Measurements from ENCODE around the gene PTTG1IP.

PTTG1IP gene

GRCh38 chr21:44831227-44831860 lies 42.1 kb downstream of the PTTG1IP start:
- Histone ChIP-seq H2AFZ (ENCODE audit: low read depth, low read length) (no peak overlapping the region), H3K36me3 (ENCODE audit: insufficient read depth, low read length) (no peaks in the 10 kb centered on the region), H3K9me3 (ENCODE audit: insufficient read depth, low read length, severe bottlenecking) (peaks cover 13% of the 10 kb centered on the region), H4K20me1 (ENCODE audit: insufficient read depth, low read length) (no peaks in the 10 kb centered on the region), H3K4me2 (ENCODE audit: insufficient read depth, low read length) (no peak overlapping the region), H3K27ac (ENCODE audit: low read length) (no peak overlapping the region), H3K4me3 (ENCODE audit: low read depth in 1 of 2, low read length in 2 of 2) (no peak overlapping the region), H3K79me2 (ENCODE audit: insufficient read depth, low read length) (no peaks in the 10 kb centered on the region), H3K27me3 (ENCODE audit: insufficient read depth, low read length, poor library complexity) (no peaks in the 10 kb centered on the region), H3K9ac (ENCODE audit: low read depth, low read length) (no peak overlapping the region), H3K4me1 (ENCODE audit: insufficient read depth, low read length) (no peaks in the 10 kb centered on the region)
- no peak for DNase-seq
- TF ChIP-seq CTCF (IDR thresholded peaks at IDR 0.05; ENCODE audit: borderline replicate concordance, extremely low read depth, low read length, poor library complexity, severe bottlenecking) (no peak), EZH2 (IDR thresholded peaks at IDR 0.05; ENCODE audit: borderline replicate concordance, low read depth, low read length, severe bottlenecking) (no peak)
- no peak for ATAC-seq (ENCODE audit: insufficient read depth, low read depth)

- Histone ChIP-seq H2AFZ (ENCODE audit: low read depth, low read length) (no peak overlapping the region), H3K4me1 (ENCODE audit: insufficient read depth, low read length) (no peaks in the 10 kb centered on the region), H3K79me2 (ENCODE audit: insufficient read depth, low read length) (no peaks in the 10 kb centered on the region), H3K9ac (ENCODE audit: low read depth, low read length) (no peak overlapping the region), H3K4me2 (ENCODE audit: insufficient read depth, low read length) (no peak overlapping the region), H3K27ac (ENCODE audit: low read length) (no peak overlapping the region), H4K20me1 (ENCODE audit: insufficient read depth, low read length) (no peaks in the 10 kb centered on the region), H3K4me3 (ENCODE audit: low read depth in 1 of 2, low read length in 2 of 2) (no peak overlapping the region), H3K36me3 (ENCODE audit: insufficient read depth, low read length) (no peaks in the 10 kb centered on the region), H3K9me3 (ENCODE audit: insufficient read depth, low read length, severe bottlenecking) (peaks cover 15% of the 10 kb centered on the region), H3K27me3 (ENCODE audit: insufficient read depth, low read length, poor library complexity) (no peaks in the 10 kb centered on the region)
- TF ChIP-seq CTCF (IDR thresholded peaks at IDR 0.05; ENCODE audit: borderline replicate concordance, extremely low read depth, low read length, poor library complexity, severe bottlenecking), result no peak
- TF ChIP-seq EZH2 (IDR thresholded peaks at IDR 0.05; ENCODE audit: borderline replicate concordance, low read depth, low read length, severe bottlenecking), result no peak
- DNase-seq (no peak), ATAC-seq (ENCODE audit: insufficient read depth, low read depth) (no peak)
Observed at GRCh38 chr21:44829507-44830092, 43.9 kb downstream of the PTTG1IP start.

GRCh38 chr21:44828362-44829056 lies 45.0 kb downstream of the PTTG1IP start:
- Histone ChIP-seq H3K9me3 (ENCODE audit: insufficient read depth, low read length, severe bottlenecking) (peaks cover 18% of the 10 kb centered on the region), H3K4me2 (ENCODE audit: insufficient read depth, low read length) (no peak overlapping the region), H4K20me1 (ENCODE audit: insufficient read depth, low read length) (no peaks in the 10 kb centered on the region), H3K9ac (ENCODE audit: low read depth, low read length) (no peak overlapping the region), H3K36me3 (ENCODE audit: insufficient read depth, low read length) (no peaks in the 10 kb centered on the region), H3K79me2 (ENCODE audit: insufficient read depth, low read length) (no peaks in the 10 kb centered on the region), H3K4me1 (ENCODE audit: insufficient read depth, low read length) (no peaks in the 10 kb centered on the region), H2AFZ (ENCODE audit: low read depth, low read length) (no peak overlapping the region), H3K27ac (ENCODE audit: low read length) (no peak overlapping the region), H3K4me3 (ENCODE audit: low read depth in 1 of 2, low read length in 2 of 2) (no peak overlapping the region), H3K27me3 (ENCODE audit: insufficient read depth, low read length, poor library complexity) (no peaks in the 10 kb centered on the region)
- ATAC-seq (ENCODE audit: insufficient read depth, low read depth) (no peak), DNase-seq (no peak)
- TF ChIP-seq CTCF (IDR thresholded peaks at IDR 0.05; ENCODE audit: borderline replicate concordance, extremely low read depth, low read length, poor library complexity, severe bottlenecking), result no peak
